HS-27A (cell line): Measurements from ENCODE around the gene ZKSCAN5.
A peak's percentile ranks its signal among the peaks of the same experiment; 100 is the strongest.
"Not testable (repeated sequence)": the region's sequence is repeated elsewhere in the genome, so short reads cannot be mapped to it uniquely, and the experiment has no call there.

Experiments used
- DNase-seq: peaks from one replicate; pipeline ENCODE4 v3.0.0-alpha.2; 2012; ENCODE audit warnings: low read depth, missing footprints

Gene ZKSCAN5

GRCh38 chr7:99497766-99498545 lies 6.5 kb upstream of the ZKSCAN5 start:
- DNase-seq: no peak

DNA sequence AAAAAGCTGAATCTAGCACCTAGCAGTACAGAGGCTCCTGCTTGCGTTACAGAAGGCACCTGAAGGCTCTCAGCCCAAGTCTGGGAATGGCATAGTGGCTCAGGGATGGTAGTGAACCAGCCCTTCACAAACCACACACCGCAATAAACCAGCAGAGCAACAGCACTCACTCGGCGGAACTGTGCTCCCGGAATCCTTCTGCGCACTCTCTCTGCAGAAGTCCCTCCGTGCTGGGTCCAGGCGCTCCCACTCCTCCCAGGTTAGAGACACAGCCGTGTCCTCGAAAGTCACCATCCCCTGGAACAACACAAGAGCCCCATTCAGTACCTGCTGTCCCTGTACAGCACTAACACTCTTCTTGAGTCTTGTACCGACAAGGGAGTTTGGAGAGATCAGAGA lies 5.9 kb upstream of the ZKSCAN5 start:
- no peak for DNase-seq

DNA sequence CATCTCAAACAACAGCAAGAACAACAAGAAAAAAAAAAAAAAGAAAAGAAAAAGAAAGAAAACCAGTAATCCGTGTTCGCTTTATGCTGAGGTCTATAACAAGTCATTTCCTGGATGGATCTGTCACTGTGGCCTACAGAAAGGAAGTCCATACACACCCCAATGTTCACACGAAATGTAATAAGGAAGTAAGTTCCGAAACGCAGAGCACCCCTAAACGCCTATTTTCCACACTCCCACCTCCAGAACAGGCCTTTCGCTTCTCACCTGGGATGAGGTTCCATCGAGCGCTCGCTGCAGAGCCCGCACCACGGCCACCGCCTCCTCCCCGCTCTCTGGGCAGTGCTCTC lies 5.1 kb upstream of the ZKSCAN5 start:
- DNase-seq: no peak

GRCh38 chr7:99499721-99500636 lies 4.5 kb upstream of the ZKSCAN5 start, which contains the start of gene ZNF394:
Gene ZNF394 (minus strand): TSS chr7:99500281. CDS start chr7:99500093, 188 bp downstream.
- peak; percentile 60 for DNase-seq

DNA sequence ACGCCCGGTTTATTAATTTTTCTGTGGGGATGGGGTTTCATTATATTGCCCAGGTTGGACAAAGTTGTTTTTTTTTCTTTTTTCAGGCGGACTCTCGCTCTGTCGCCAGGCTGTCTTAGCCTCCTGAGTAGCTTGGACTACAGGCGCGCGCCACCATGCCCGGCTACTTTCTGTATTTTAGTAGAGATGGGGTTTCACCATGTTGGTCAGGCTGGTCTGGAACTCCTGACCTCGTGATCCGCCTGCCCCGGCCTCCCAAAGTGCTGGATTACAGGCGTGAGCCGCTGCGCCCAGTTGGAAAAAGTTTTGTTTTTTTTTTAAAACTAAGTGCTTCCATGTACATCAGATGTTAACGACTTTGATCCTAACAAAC lies 3.8 kb upstream of the ZKSCAN5 start:
- no peak for DNase-seq

GRCh38 chr7:99501236-99501635 lies 3.2 kb upstream of the ZKSCAN5 start:
- not testable (repeated sequence) for DNase-seq

DNA sequence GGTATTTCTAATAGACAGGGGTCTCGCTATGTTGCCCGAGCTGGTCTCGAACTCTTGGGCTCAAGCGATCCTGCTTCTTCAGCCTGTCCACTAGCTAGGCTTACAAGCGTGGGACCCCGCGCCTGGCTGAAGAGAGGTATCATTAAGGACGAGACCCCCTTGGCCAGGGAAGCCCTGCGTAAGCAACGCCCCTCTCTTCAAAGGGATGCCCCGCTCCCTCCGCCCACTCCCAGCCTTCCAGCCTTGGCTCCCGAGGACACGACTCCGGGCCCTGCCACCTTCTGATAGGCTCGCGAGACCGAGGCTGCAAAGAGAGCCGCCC lies 220 bp upstream of the ZKSCAN5 start:
- no peak for DNase-seq

DNA sequence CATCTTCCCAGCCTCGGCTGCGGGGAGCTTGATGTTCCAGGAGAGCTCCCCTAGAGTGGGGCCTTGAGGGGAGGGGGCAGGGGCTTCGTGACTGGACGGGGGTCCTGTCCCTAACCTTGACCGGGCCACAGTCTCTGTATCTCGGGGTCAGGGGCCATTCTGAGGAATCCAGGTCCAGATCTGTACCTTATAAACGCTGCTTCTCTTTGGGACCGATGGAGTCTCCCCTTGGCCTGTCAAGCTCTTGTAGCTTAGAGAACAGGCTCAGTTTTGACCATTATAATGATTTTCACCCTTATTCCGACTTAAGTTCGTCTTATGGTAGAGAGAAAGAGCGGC lies 831 bp downstream of the ZKSCAN5 start:
- DNase-seq: no peak

DNA sequence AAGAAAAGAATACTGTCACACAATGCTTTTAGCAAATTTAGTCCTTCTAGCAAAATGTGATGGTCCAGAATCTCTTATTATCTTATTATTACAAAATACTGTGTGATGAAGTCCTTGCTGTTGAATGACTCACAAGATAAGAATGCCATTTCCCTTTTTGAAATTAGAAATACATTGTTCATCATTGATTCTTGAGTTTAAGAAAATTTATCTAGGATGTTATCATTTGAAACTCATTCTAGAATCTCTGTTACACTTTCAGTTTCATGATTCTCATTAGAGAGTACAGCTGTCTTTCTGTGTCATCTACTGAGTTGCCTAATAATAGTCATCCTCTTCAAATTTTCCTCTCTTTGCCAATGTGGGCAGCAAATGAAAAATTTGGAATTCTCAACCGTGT lies 9.6 kb downstream of the ZKSCAN5 start:
- no peak for DNase-seq

- no peak for DNase-seq
These were observed 16.9 kb downstream of the ZKSCAN5 start for GRCh38 chr7:99521399-99521798.

- DNase-seq: no peak
These were observed 21.4 kb downstream of the ZKSCAN5 start for GRCh38 chr7:99525713-99526440.

- no peak for DNase-seq
These were observed 26.9 kb downstream of the ZKSCAN5 start for GRCh38 chr7:99531354-99531765.

- DNase-seq: no peak
These were observed 31.2 kb downstream of the ZKSCAN5 start for GRCh38 chr7:99535667-99536066.

GRCh38 chr7:99539213-99539811 lies 34.9 kb downstream of the ZKSCAN5 start:
- DNase-seq: no peak

- no peak for DNase-seq
These were observed 36.1 kb downstream of the ZKSCAN5 start for GRCh38 chr7:99540542-99540941.

DNA sequence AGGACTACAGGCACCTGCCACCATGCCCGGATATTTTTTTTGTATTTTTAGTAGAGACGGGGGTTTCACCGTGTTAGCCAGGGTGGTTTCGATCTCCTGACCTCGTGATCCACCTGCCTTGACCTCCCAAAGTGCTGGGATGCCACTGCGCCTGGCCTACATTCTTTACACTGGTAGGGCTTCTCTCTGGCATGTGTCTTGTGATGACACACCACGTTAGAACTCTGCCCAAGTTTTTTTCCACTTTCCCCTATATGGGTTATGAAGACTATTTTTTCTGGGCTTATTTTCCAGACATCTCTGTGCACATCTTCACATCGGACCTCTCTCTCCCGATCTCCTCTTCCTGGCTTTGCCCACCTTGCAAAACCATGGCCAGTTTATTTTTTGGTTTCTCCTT lies 36.8 kb downstream of the ZKSCAN5 start:
- DNase-seq: no peak

- DNase-seq: no peak
These were observed 38.7 kb downstream of the ZKSCAN5 start for GRCh38 chr7:99543081-99543671.

DNA sequence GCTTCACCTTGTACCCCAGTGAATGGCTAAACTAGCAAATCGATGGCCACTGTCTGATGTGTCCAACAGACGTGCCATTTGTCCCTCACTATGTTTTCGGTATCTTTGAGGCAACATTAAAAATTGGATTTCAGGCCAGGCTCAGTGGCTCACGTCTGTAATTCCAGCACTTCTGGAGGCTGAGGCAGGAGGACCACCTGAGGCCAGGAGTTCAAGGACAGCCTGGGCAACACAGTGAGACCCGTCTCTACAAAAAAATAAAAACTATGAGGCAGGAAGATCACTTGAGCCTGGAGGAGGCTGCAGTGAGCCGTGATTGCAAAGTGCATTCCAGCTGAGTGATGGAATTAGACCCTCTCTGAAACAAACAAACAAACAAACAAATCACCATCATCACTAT lies 39.5 kb downstream of the ZKSCAN5 start:
- no peak for DNase-seq

- DNase-seq: not testable (repeated sequence)
These were observed 40.8 kb downstream of the ZKSCAN5 start for GRCh38 chr7:99545308-99545707.

- DNase-seq: not testable (repeated sequence)
These were observed 45.1 kb downstream of the ZKSCAN5 start for GRCh38 chr7:99549545-99549944.

GRCh38 chr7:99551334-99551733 lies 46.9 kb downstream of the ZKSCAN5 start:
- no peak for DNase-seq
